Type B pancreatic cell (in vitro differentiated cells): Measurements from ENCODE around the gene GDPD5. TPM values are rescaled to one million over a fixed set of nuclear protein-coding genes. Genes with fewer than 3 reads are reported as not detected.

Experiments
- DNase-seq: peaks from one replicate; pipeline ENCODE4 v3.0.0; 2021; ENCODE audit warnings: mixed read lengths; ENCODE audit not compliant: unreplicated experiment; ENCODE audit errors: extremely low spot score
- H3K27ac Mint-ChIP-seq: 2 replicates; pipeline ENCODE4 v1.8.0; 2021; ENCODE audit warnings: mild to moderate bottlenecking, mixed read lengths
- H3K27me3 Mint-ChIP-seq: 2 replicates; pipeline ENCODE4 v1.8.0; 2021; ENCODE audit warnings: mixed read lengths
- H3K36me3 Mint-ChIP-seq: 2 replicates; pipeline ENCODE4 v1.8.0; 2021; ENCODE audit warnings: mixed read lengths
- H3K4me1 Mint-ChIP-seq: one replicate; pipeline ENCODE4 v1.8.0; 2021; ENCODE audit warnings: mixed read lengths; ENCODE audit not compliant: unreplicated experiment
- H3K4me3 Mint-ChIP-seq: 2 replicates; pipeline ENCODE4 v1.8.0; 2021; ENCODE audit warnings: mild to moderate bottlenecking, mixed read lengths
- H3K9me3 Mint-ChIP-seq: 2 replicates; pipeline ENCODE4 v1.8.0; 2021; ENCODE audit warnings: mixed read lengths
- total RNA-seq: library from RNA; stranded (reverse); gene quantifications from 2 replicates; pipeline ENCODE4 v1.2.1, GENCODE V29; 2021; ENCODE audit warnings: low replicate concordance
- TF ChIP-seq, protein P1 (sequence below): fragments of 200-600 bp; sonication (generic); conservative IDR thresholded peaks from 2 replicates; pipeline ENCODE4 v1.5.0; 2021; ENCODE audit warnings: antibody characterized with exemption, mild to moderate bottlenecking

Gene GDPD5
- total RNA-seq, 1 donor from 2014 or later: 11.3 TPM

DNA sequence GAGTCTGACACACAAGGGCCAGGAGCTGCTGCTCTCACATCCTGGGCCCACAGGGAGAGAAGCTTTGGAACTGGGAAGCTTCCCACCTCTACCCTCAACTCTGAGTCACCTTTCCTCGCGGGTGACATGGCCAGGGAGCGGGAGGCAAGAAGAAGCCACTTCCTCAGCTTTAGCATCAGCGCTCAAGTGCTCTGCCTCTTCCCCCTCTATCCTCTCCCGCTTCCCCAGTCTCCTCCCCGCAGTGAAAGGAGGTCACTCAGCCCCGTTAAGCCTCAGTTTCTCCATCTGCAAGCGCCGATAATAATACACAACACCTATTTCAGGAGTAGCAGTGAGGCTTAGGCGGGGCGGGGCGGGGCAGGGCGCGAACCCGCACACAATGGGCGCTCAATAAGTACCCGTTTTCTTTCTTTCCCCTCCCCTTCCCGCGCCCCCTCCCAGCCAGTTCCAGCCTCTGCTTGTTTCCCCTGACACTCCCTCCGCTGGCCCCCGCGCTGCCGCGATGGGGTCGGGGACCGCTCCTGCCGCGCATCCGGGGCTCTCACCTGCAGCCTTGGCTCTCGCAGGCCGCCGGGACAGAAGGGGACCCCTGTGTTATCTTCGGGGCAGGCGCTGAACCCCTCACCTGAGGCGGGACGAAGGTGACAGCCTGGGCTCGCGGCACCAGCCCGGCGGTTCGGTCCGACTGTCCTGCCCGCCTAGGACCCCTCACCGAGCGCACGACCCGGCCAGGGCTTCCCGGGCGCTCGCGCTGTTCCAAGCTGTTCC lies 892 bp downstream of the GDPD5 start:
- peak; percentile 76 for DNase-seq
- no peak overlapping the region for H3K27ac Mint-ChIP-seq
- H3K36me3 Mint-ChIP-seq: no peaks in the 10 kb centered on the region
- TF ChIP-seq, protein P1, sequence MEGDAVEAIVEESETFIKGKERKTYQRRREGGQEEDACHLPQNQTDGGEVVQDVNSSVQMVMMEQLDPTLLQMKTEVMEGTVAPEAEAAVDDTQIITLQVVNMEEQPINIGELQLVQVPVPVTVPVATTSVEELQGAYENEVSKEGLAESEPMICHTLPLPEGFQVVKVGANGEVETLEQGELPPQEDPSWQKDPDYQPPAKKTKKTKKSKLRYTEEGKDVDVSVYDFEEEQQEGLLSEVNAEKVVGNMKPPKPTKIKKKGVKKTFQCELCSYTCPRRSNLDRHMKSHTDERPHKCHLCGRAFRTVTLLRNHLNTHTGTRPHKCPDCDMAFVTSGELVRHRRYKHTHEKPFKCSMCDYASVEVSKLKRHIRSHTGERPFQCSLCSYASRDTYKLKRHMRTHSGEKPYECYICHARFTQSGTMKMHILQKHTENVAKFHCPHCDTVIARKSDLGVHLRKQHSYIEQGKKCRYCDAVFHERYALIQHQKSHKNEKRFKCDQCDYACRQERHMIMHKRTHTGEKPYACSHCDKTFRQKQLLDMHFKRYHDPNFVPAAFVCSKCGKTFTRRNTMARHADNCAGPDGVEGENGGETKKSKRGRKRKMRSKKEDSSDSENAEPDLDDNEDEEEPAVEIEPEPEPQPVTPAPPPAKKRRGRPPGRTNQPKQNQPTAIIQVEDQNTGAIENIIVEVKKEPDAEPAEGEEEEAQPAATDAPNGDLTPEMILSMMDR: no peak
- H3K4me3 Mint-ChIP-seq: peak overlapping the region; percentile 86
- H3K27me3 Mint-ChIP-seq: peaks cover 32% of the 10 kb centered on the region
- no peaks in the 10 kb centered on the region for H3K9me3 Mint-ChIP-seq
- H3K4me1 Mint-ChIP-seq: peaks cover 15% of the 10 kb centered on the region

- TF ChIP-seq, protein P1: no peak
- DNase-seq: no peak
- no peak overlapping the region for H3K27ac Mint-ChIP-seq
- H3K9me3 Mint-ChIP-seq: no peaks in the 10 kb centered on the region
- H3K4me1 Mint-ChIP-seq: peaks cover 15% of the 10 kb centered on the region
- H3K27me3 Mint-ChIP-seq: peaks cover 32% of the 10 kb centered on the region
- no peaks in the 10 kb centered on the region for H3K36me3 Mint-ChIP-seq
- peak overlapping the region; percentile 86 for H3K4me3 Mint-ChIP-seq
Measured at GRCh38 chr11:75523811-75524664, 1.7 kb downstream of the GDPD5 start.

GRCh38 chr11:75523189-75523588 lies 2.6 kb downstream of the GDPD5 start:
- TF ChIP-seq, protein P1: no peak
- Mint-ChIP-seq H3K9me3 (no peaks in the 10 kb centered on the region), H3K4me3 (peak overlapping the region; percentile 86), H3K27ac (no peak overlapping the region), H3K4me1 (peaks cover 13% of the 10 kb centered on the region), H3K27me3 (peaks cover 32% of the 10 kb centered on the region), H3K36me3 (no peaks in the 10 kb centered on the region)
- no peak for DNase-seq

DNA sequence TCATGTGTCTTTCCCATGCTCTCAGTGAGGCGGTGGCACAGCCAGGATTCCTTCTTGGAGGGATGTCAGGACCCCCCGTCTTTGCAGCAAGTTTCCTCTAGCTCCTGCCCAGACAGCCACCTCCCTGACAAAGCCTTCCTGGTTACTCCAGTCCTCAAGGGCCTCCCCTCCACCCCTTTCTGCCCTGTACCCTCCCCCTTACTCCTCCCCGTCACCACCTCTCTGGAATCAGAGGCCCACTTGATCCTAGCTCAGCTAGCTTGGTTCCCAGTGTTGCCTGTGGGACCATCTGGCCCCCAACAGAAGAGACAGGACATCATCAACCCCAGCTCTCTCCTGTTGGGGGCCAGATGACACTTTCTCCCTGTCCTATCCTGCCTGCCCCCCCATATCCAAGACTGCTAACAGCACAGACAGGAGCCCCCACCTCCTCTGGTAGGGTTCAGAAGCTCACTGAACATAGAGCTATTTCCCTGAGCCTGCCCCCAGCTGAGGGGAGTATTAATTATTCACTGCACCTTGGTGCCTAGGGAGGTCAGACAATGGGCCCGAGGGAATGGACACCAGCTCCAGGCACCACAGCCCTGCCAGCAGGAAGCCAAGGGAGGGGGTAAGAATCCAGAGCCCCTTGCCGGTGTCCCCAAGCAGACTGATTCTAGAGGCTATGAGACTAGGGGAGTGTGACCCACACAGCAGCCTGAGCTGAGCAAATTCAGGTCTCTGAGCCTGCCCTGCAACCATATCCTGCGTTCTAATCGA lies 3.3 kb downstream of the GDPD5 start:
- H3K36me3 Mint-ChIP-seq: no peaks in the 10 kb centered on the region
- no peak overlapping the region for H3K27ac Mint-ChIP-seq
- no peaks in the 10 kb centered on the region for H3K9me3 Mint-ChIP-seq
- TF ChIP-seq, protein P1: no peak
- DNase-seq: no peak
- H3K4me3 Mint-ChIP-seq: no peak overlapping the region
- H3K27me3 Mint-ChIP-seq: peaks cover 32% of the 10 kb centered on the region
- peaks cover 12% of the 10 kb centered on the region for H3K4me1 Mint-ChIP-seq

GRCh38 chr11:75520688-75521087 lies 5.1 kb downstream of the GDPD5 start:
- Mint-ChIP-seq H3K4me1 (peaks cover 14% of the 10 kb centered on the region), H3K27ac (no peak overlapping the region), H3K4me3 (no peak overlapping the region), H3K27me3 (peaks cover 25% of the 10 kb centered on the region), H3K9me3 (no peaks in the 10 kb centered on the region), H3K36me3 (no peaks in the 10 kb centered on the region)
- DNase-seq: no peak
- TF ChIP-seq, protein P1: no peak
